GM12801 (cell line): ENCODE data around the gene ARPC5L.

ENCODE experiments used
- CTCF ChIP-seq: IDR thresholded peaks from one replicate; pipeline ENCODE4 v1.5.1; 2011; ENCODE audit warnings: control low read depth; ENCODE audit not compliant: insufficient read length; ENCODE audit errors: extremely low read depth

Gene ARPC5L

GRCh38 chr9:124861342-124862229 is at the start of gene ARPC5L, which contains the start of gene RPL35:
TSS of gene ARPC5L (plus strand) at chr9:124862130. CDS start at chr9:124869291, 7,161 bp downstream.
TSS of gene RPL35 (minus strand) at chr9:124861957. CDS start at chr9:124861912, 45 bp downstream.
- TF ChIP-seq CTCF, result no peak

GRCh38 chr9:124812441-124812876 is 49.5 kb upstream of the ARPC5L start:
- no peak for TF ChIP-seq CTCF

- TF ChIP-seq CTCF, result no peak
These were observed 48.9 kb upstream of the ARPC5L start for GRCh38 chr9:124813041-124813440.

- TF ChIP-seq CTCF, result no peak
These were observed 48.3 kb upstream of the ARPC5L start for GRCh38 chr9:124813501-124814163.

- no peak for TF ChIP-seq CTCF
These were observed 47.8 kb upstream of the ARPC5L start for GRCh38 chr9:124814164-124814535.

- TF ChIP-seq CTCF, result no peak
These were observed 46.3 kb upstream of the ARPC5L start for GRCh38 chr9:124815601-124816000.

GRCh38 chr9:124818431-124819281 is 43.3 kb upstream of the ARPC5L start:
- no peak for TF ChIP-seq CTCF
